Measurements from ENCODE around the gene RAD51B. TPM values are rescaled to one million over a fixed set of nuclear protein-coding genes. Genes with fewer than 3 reads are reported as not detected.
A peak's percentile ranks its signal among the peaks of the same experiment; 100 is the strongest.

Gene RAD51B
- total RNA-seq, 4 donors from 2014 or later: 19.6 to 39.7 (median 25.4) TPM

DNA sequence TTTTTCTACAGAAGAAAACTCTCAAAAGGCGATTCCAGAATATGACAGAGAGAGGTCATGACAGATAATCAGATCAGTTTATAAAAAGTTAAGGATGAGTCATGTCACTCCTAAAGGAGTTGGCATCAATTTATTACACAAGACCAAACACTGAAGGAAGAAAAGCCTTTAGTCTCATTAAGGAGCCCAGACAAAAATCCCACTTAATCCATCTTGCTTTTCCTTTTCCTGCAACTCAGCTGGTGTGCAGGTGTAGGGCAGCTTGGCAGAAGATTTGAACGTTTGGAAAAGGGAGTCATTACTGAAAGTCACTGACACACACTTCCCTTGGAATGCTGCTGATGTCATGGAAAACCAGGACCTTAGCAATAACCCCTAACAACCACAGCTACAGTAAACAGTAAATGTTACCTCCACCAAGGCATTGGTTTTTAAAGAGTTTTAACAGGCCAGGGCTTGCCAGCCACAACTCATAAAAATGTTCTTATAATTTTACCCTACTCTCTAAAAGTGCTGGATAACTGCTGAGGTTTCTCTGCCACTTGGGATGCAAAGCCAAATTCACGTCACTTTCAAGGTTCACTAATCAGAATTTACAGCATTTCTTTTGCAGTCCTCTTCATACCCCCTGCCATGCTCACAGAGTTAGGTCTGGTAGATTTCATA is 320.6 kb downstream of the RAD51B start:
- Histone ChIP-seq H3K27ac (peak overlapping the region; percentile 91), H3K36me3 (no peaks in the 10 kb centered on the region), H3K9me3 (no peaks in the 10 kb centered on the region), H3K4me3 (no peak overlapping the region), H3K4me1 (peaks cover 90% of the 10 kb centered on the region), H3K27me3 (no peaks in the 10 kb centered on the region)
- TF ChIP-seq EP300 (IDR thresholded peaks at IDR 0.05) (peak; percentile 74), POLR2AphosphoS5 (IDR thresholded peaks at IDR 0.05) (peak in 2 of 3 donors; percentile 48 to 90)
- TF ChIP-seq, protein P1, sequence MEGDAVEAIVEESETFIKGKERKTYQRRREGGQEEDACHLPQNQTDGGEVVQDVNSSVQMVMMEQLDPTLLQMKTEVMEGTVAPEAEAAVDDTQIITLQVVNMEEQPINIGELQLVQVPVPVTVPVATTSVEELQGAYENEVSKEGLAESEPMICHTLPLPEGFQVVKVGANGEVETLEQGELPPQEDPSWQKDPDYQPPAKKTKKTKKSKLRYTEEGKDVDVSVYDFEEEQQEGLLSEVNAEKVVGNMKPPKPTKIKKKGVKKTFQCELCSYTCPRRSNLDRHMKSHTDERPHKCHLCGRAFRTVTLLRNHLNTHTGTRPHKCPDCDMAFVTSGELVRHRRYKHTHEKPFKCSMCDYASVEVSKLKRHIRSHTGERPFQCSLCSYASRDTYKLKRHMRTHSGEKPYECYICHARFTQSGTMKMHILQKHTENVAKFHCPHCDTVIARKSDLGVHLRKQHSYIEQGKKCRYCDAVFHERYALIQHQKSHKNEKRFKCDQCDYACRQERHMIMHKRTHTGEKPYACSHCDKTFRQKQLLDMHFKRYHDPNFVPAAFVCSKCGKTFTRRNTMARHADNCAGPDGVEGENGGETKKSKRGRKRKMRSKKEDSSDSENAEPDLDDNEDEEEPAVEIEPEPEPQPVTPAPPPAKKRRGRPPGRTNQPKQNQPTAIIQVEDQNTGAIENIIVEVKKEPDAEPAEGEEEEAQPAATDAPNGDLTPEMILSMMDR (IDR thresholded peaks at IDR 0.05): no peak
- 18% methylated on average over 3 of the region's 3 CpGs for WGBS
- peak in 1 of 2 donors; percentile 70 for DNase-seq (ENCODE audit: low spot score in 2 of 2)

DNA sequence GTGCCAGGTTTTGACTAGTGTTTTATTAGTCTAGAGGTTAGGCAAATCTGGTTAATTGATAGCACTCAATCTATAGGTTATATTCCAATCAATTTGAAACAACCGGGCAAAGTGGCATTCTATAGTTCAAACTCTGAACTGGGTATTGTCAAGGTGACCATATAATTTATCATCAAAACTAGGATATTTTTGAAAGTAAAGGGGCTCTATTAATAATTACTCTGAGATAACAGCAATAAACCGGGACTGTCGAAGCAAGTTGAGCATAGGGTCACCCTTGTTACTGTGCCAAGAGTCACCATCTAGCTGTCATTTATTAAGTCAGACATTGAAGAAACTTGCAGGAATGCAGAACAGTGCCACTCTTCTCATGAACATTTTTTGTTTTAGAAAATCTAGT is 321.2 kb downstream of the RAD51B start:
- DNase-seq (ENCODE audit: low spot score in 2 of 2): no peak
- TF ChIP-seq EP300 (IDR thresholded peaks at IDR 0.05) (no peak), POLR2A (IDR thresholded peaks at IDR 0.05) (no peak), POLR2AphosphoS5 (IDR thresholded peaks at IDR 0.05) (no peak)
- TF ChIP-seq, protein P1 (IDR thresholded peaks at IDR 0.05): no peak
- Histone ChIP-seq H3K4me1 (peaks cover 90% of the 10 kb centered on the region), H3K9me3 (no peaks in the 10 kb centered on the region), H3K27me3 (no peaks in the 10 kb centered on the region), H3K27ac (peak overlapping the region; percentile 91), H3K4me3 (no peak overlapping the region), H3K36me3 (no peaks in the 10 kb centered on the region)
- WGBS: 55% methylated on average over 3 of the region's 3 CpGs

DNA sequence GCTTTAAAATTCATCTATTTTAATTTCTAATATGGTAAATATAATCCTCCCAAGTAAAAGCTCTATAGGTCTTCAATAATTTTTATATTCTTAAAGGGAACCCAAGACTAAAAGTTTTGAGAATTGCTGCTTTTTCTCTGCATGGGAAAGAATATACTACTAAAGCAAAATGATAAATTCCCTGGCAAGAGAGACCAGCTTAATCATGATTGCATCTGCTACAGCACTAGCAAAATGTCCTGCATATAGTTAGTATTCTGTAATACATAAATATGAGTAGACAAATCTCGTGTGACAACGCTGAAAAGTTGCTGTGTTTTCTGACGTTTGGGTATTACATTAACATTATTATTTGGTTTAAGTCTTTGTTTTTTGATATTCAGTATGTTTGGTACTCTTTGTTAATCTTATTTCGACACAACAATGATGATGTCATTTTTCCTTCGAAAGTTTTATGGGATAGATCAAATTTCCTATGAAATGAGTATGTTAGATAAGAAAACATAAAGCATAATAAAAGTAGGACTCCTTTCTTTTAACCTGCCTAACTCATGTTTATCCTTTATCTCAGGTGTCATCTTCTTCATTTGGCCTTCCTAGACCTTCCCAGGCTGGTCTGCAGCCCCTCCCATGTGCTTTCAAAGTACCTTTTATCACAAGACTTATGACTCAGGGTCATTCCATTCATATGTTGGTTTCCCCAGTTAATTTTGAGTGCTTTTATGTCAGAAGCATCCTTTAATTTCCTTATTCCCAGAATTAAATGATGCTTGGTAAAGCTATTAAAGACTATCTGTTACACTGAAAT is 321.9 kb downstream of the RAD51B start:
- H3K36me3 ChIP-seq: no peaks in the 10 kb centered on the region
- H3K27me3 ChIP-seq: no peaks in the 10 kb centered on the region
- peak overlapping the region; percentile 91 for H3K27ac ChIP-seq
- H3K4me3 ChIP-seq: no peak overlapping the region
- H3K9me3 ChIP-seq: no peaks in the 10 kb centered on the region
- peaks cover 93% of the 10 kb centered on the region for H3K4me1 ChIP-seq
- 45% methylated on average over 5 of the region's 5 CpGs for WGBS
- TF ChIP-seq POLR2AphosphoS5 (IDR thresholded peaks at IDR 0.05) (no peak), EP300 (IDR thresholded peaks at IDR 0.05) (no peak), POLR2A (IDR thresholded peaks at IDR 0.05) (no peak)
- TF ChIP-seq, protein P1 (IDR thresholded peaks at IDR 0.05): no peak
- DNase-seq (ENCODE audit: low spot score in 2 of 2): no peak

DNA sequence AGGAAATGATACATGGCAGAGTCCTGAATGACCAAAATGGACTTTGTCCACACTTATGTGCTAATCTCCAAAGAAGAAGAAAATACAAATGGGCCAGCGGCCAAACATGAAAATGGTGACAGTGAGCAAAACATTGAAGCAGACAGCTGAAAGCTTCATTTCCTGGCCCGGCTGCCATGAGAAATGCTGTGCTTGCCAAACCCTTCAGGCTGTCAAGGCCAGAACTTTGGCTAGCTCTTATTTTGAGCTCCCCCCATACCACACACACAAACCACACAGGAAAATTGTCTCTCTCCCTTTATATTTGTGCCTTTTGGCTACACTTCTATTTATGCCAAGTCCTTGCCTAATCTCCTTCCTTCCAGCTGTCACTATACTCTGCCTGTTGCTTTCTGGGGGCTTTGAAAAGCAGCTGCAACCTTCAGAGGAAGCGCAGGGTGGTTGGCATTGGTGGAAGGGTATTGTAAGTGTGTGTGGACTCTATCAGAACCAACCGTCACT is 323.8 kb downstream of the RAD51B start:
- H3K36me3 ChIP-seq: no peaks in the 10 kb centered on the region
- H3K4me1 ChIP-seq: peaks cover 89% of the 10 kb centered on the region
- peak overlapping the region; percentile 83 for H3K27ac ChIP-seq
- H3K9me3 ChIP-seq: no peaks in the 10 kb centered on the region
- TF ChIP-seq POLR2A (IDR thresholded peaks at IDR 0.05) (no peak), POLR2AphosphoS5 (IDR thresholded peaks at IDR 0.05) (peak in 1 of 3 donors; percentile 79), EP300 (IDR thresholded peaks at IDR 0.05) (no peak)
- TF ChIP-seq, protein P1 (IDR thresholded peaks at IDR 0.05): no peak
- WGBS: 38% methylated on average over 4 of the region's 4 CpGs
- H3K27me3 ChIP-seq: no peaks in the 10 kb centered on the region
- H3K4me3 ChIP-seq: no peak overlapping the region
- peak; percentile 90 to 92 for DNase-seq (ENCODE audit: low spot score in 2 of 2)
